Keratinocyte (primary cell): ENCODE measurements around the gene MAP7. TPM values are rescaled to one million over a fixed set of nuclear protein-coding genes. Genes with fewer than 3 reads are reported as not detected.

Source experiments
- DNase-seq: peaks from one replicate; pipeline ENCODE4 v3.0.0-alpha.2; 2011; ENCODE audit warnings: low read depth, missing footprints, low spot score
- FAIRE-seq: peaks from 2 replicates; lab custom pipeline; 2011; peaks lifted over from hg19 to GRCh38; lab: Jason Lieb, UNC
- H2AFZ ChIP-seq: 2 replicates; pipeline ENCODE4 v1.6.0; 2012; ENCODE audit warnings: low read length, control low read depth, inconsistent platforms; ENCODE audit not compliant: control insufficient read depth
- H3K27ac ChIP-seq: 2 replicates; pipeline ENCODE4 v1.5.1; 2011; ENCODE audit warnings: low read length; ENCODE audit not compliant: control insufficient read depth, insufficient read depth
- H3K27me3 ChIP-seq: 3 replicates; pipeline ENCODE4 v1.6.0; 2011; ENCODE audit warnings: low read length; ENCODE audit not compliant: control insufficient read depth, insufficient read depth; ENCODE audit errors: extremely low read depth
- H3K36me3 ChIP-seq, 2 experiments: 2 replicates in 1 of 2; 3 replicates in 1 of 2; pipeline ENCODE4 v1.5.1; 2011; ENCODE audit warnings: low read length in 2 of 2, mild to moderate bottlenecking in 1 of 2; ENCODE audit not compliant: control insufficient read depth in 2 of 2, insufficient read depth in 2 of 2; ENCODE audit errors: extremely low read depth in 1 of 2
- H3K4me1 ChIP-seq: 3 replicates; pipeline ENCODE4 v1.5.1; 2011; ENCODE audit warnings: low read length; ENCODE audit not compliant: control insufficient read depth, insufficient read depth; ENCODE audit errors: extremely low read depth
- H3K4me2 ChIP-seq: 3 replicates; pipeline ENCODE4 v1.6.0; 2011; ENCODE audit warnings: low read depth, low read length; ENCODE audit not compliant: control insufficient read depth, insufficient read depth; ENCODE audit errors: extremely low read depth
- H3K4me3 ChIP-seq, 3 experiments: fragments of 200-600 bp in 1 of 3; sonication (generic) in 1 of 3; 2 replicates in 2 of 3; 3 replicates in 1 of 3; pipeline ENCODE4 v1.5.1; 2011 to 2016; ENCODE audit warnings: low read length in 3 of 3, mild to moderate bottlenecking in 3 of 3, control low read depth in 2 of 3, inconsistent platforms in 1 of 3, low read depth in 1 of 3, mixed read lengths in 1 of 3, mixed run types in 1 of 3, moderate library complexity in 1 of 3; ENCODE audit not compliant: control insufficient read depth in 2 of 3, insufficient read depth in 2 of 3; ENCODE audit errors: extremely low read depth in 1 of 3
- H3K79me2 ChIP-seq: 2 replicates; pipeline ENCODE4 v1.6.0; 2012; ENCODE audit warnings: low read length; ENCODE audit not compliant: control insufficient read depth, insufficient read depth
- H3K9ac ChIP-seq: 3 replicates; pipeline ENCODE4 v1.6.0; 2011; ENCODE audit warnings: low read length; ENCODE audit not compliant: control insufficient read depth, insufficient read depth; ENCODE audit errors: extremely low read depth
- H3K9me1 ChIP-seq: 3 replicates; pipeline ENCODE4 v1.6.0; 2011; ENCODE audit warnings: low read length; ENCODE audit not compliant: control insufficient read depth, insufficient read depth; ENCODE audit errors: extremely low read depth
- H3K9me3 ChIP-seq: 2 replicates; pipeline ENCODE4 v1.5.1; 2012; ENCODE audit warnings: low read depth, low read length; ENCODE audit not compliant: control insufficient read depth
- H4K20me1 ChIP-seq: 3 replicates; pipeline ENCODE4 v1.6.0; 2011; ENCODE audit warnings: low read length; ENCODE audit not compliant: control insufficient read depth, insufficient read depth; ENCODE audit errors: extremely low read depth
- CTCF ChIP-seq, 3 experiments: IDR thresholded peaks in 1 of 3; conservative IDR thresholded peaks in 1 of 3; optimal IDR thresholded peaks in 1 of 3; 2 replicates in 2 of 3; 3 replicates in 1 of 3; pipeline versions ENCODE3 to v1.5.1; 2011; ENCODE audit warnings: low read length in 3 of 3, mild to moderate bottlenecking in 3 of 3, moderate library complexity in 2 of 3, control low read depth in 1 of 3, inconsistent platforms in 1 of 3; ENCODE audit not compliant: insufficient read depth in 2 of 3; ENCODE audit errors: extremely low read depth in 1 of 3
- EZH2 ChIP-seq: IDR thresholded peaks from one replicate; pipeline ENCODE4 v1.6.1; 2012; ENCODE audit warnings: inconsistent platforms, mild to moderate bottlenecking, low read length, moderate library complexity
- dilution Hi-C: fragments of 300-500 bp; cut with MboI; formaldehyde crosslinking; loops from one replicate; pipeline ENCODE4 v1.7.0; 2020; ENCODE audit warnings: low sequenced_read_pairs; ENCODE audit not compliant: extremely low pct_ligation_motif_present
- polyA plus RNA-seq, 5 experiments: library from polyadenylated mRNA; depleted of rRNA in 3 of 5; stranded (reverse) in 3 of 5; stranded (forward) in 1 of 5; unstranded in 1 of 5; fragments of >200 nt; gene quantifications; 1 replicate in 1 of 5; 2 replicates in 3 of 5; 3 replicates in 1 of 5; pipeline versions ENCODE4 v1.2.1 to v1.2.3, GENCODE V29; 2011 to 2012; ENCODE audit warnings: missing spikeins in 2 of 5, low read depth in 1 of 5, low replicate concordance in 1 of 5

The MAP7 gene
- polyA plus RNA-seq, 1 donor (not counting 4 experiments of a cell fraction or from before 2014, with no cell fraction given) = 11.8 TPM

GRCh38 chr6:136421537-136422158 lies 128.6 kb downstream of the MAP7 start:
- no peaks in the 10 kb centered on the region for H3K79me2 ChIP-seq
- H3K9me1 ChIP-seq = no peaks in the 10 kb centered on the region
- dilution Hi-C loops = no loop called here
- no peak for DNase-seq
- no peaks in the 10 kb centered on the region for H3K36me3 ChIP-seq
- H3K27ac ChIP-seq = no peak overlapping the region
- no peaks in the 10 kb centered on the region for H3K4me1 ChIP-seq
- no peak overlapping the region for H2AFZ ChIP-seq
- H3K27me3 ChIP-seq = no peaks in the 10 kb centered on the region
- H3K9me3 ChIP-seq = no peaks in the 10 kb centered on the region
- H4K20me1 ChIP-seq = no peaks in the 10 kb centered on the region
- no peak overlapping the region for H3K4me2 ChIP-seq
- TF ChIP-seq CTCF (optimal IDR thresholded peaks at IDR 0.05 in 1 of 3, IDR thresholded peaks at IDR 0.05 in 1 of 3, conservative IDR thresholded peaks at IDR 0.05 in 1 of 3; ENCODE audit: extremely low read depth in 1 of 3, insufficient read depth in 2 of 3, low read length in 3 of 3) (no peak), EZH2 (no peak)
- no peak overlapping the region for H3K4me3 ChIP-seq
- no peak overlapping the region for H3K9ac ChIP-seq
- no peak for FAIRE-seq

- Histone ChIP-seq H3K36me3 (no peaks in the 10 kb centered on the region), H3K4me3 (no peak overlapping the region), H3K79me2 (no peaks in the 10 kb centered on the region), H4K20me1 (no peaks in the 10 kb centered on the region), H3K9ac (no peak overlapping the region), H3K27ac (no peak overlapping the region), H3K9me3 (no peaks in the 10 kb centered on the region), H2AFZ (no peak overlapping the region), H3K9me1 (no peaks in the 10 kb centered on the region), H3K4me1 (no peaks in the 10 kb centered on the region), H3K27me3 (no peaks in the 10 kb centered on the region), H3K4me2 (no peak overlapping the region)
- no peak for FAIRE-seq
- no peak for TF ChIP-seq EZH2
- TF ChIP-seq CTCF (optimal IDR thresholded peaks at IDR 0.05 in 1 of 3, IDR thresholded peaks at IDR 0.05 in 1 of 3, conservative IDR thresholded peaks at IDR 0.05 in 1 of 3; ENCODE audit: extremely low read depth in 1 of 3, insufficient read depth in 2 of 3, low read length in 3 of 3) = no peak
- dilution Hi-C loops = no loop called here
- no peak for DNase-seq
These were observed 129.4 kb downstream of the MAP7 start for GRCh38 chr6:136420853-136421252.
